Colon (tissue), 2 donors: ENCODE results near the gene NRF1.
A peak's percentile ranks its signal among the peaks of the same experiment; 100 is the strongest.
"Not testable (repeated sequence)": the region's sequence is repeated elsewhere in the genome, so short reads cannot be mapped to it uniquely, and the experiment has no call there.

ENCODE experiments used
- FAIRE-seq: peaks from 2 replicates; lab custom pipeline; 2012; peaks lifted over from hg19 to GRCh38; lab: Jason Lieb, UNC
- donor health status: control.
- donor health status: control.

Gene NRF1

DNA sequence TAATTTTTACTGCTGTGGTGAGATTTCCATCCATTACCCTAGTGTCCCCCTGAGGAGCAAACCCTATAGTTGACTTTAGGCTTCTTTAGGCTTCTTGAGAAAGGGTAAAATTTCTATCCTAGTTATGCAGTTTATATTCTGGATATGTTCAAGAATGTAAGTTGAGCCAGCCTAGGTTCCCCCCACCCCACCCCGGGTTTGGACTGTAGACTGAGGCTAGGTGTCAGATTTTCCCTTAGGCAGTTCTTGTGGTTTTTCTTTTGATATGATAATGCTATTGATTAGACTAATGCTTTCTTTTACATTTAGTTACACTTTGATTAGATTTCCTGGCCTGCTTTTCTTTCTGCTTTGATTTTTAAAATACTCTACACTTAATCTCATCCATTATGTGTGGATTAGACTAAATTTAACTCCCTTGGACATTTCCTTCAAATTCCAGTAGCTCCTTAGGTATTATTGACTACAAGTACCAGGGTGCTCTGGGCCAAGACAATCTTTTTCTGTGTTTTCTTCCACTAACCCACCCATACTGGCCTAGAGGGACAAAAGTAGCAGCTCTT lies 37.7 kb downstream of the NRF1 start:
- no peak for FAIRE-seq

DNA sequence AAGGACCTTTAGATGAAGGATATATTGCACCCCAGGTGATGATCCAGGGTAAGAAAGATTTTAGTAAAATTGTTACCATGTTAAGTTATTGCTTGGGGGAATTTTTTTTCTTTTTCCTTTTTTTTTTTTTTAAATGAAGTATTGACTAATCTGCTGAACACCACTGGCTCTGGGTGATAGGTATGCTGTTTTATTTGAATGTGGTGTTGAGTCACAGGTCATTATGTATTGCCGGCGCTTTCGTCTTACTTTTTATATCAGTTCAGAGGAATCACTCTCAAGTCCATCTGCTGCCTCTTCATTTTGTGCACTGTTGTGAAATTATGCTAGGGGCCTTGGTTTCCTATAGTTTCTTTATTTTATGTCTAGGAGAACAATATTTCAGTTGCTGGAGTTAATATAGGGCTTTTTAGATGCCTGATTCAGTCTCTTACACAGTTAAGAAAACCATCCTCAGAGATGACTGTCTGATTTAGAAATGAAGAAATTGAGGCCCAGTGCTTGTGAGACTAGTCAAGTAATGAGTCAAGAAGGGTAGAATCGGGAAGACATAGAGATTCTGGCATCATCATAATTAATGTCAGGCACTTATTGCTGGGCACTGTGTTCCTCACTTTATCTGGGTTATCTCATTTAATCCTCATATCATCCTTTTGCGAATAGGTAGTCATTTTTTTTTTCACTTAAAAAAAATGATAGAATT lies 38.7 kb downstream of the NRF1 start:
- FAIRE-seq, result no peak

DNA sequence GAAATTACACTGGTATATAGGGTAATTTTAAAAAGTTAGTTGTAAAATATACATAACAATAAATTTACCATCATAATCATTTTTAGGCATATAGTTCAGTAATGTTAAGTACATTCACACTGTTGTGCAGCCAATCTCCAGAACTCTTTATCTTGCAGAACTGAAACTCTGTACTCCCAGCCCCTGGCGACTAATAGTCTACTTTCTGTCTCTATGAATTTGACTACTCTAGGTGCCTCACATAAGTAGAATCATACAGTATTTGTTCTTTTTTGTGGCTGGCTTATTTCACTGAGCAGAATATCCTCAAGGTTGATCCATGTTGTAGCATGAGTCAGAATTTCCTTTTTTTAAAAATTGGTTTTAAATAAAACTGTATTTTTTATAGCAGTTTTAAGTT lies 41.4 kb downstream of the NRF1 start:
- FAIRE-seq, result no peak

DNA sequence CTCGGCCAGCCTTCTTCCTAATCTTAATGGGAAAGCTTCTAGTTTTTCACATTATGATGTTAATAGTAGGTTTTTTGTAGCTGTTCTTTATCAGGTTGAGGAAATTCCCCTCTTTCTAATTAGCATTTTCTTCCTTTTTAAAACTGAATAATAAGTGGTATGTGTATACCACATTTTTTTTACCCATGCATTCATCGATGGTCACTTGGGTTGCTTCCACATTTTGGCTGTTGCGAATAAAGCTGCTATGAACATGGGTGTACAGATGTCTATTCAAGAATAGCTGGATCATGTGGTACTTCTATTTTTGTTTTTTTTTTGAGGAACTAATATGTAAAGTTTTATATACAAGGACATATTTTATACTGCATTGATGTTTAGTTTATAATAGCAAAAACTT lies 44.3 kb downstream of the NRF1 start:
- no peak for FAIRE-seq

DNA sequence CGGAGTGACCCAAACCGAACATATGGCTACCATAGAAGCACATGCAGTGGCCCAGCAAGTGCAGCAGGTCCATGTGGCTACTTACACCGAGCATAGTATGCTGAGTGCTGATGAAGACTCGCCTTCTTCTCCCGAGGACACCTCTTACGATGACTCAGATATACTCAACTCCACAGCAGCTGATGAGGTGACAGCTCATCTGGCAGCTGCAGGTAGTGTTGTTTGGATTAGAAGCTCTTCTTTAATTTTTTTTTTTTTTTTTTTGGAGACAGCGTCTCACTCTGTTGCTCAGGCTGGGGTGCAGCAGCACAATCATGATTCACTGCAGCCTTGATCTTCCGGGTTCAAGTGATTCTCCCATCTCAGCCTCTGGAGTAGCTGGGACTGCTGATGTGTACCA lies 45.8 kb downstream of the NRF1 start:
- no peak for FAIRE-seq

DNA sequence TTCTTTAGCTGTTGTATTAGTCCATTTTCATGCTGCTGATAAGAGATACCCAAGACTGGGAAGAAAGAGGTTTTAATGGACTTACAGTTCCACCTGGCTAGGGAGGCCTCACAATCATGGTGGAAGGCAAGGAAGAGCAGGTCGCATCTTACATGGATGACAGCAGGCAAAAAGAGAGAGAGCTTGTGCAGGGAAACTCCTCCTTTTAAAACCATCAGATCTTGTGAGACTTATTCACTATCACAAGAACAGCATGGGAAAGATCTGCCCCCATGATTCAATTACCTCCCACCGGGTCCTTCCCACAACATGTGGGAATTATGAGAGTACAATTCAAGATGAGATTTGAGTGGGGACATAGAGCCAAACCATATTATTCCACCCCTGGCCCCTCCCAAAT lies 48.4 kb downstream of the NRF1 start:
- not testable (repeated sequence) for FAIRE-seq

DNA sequence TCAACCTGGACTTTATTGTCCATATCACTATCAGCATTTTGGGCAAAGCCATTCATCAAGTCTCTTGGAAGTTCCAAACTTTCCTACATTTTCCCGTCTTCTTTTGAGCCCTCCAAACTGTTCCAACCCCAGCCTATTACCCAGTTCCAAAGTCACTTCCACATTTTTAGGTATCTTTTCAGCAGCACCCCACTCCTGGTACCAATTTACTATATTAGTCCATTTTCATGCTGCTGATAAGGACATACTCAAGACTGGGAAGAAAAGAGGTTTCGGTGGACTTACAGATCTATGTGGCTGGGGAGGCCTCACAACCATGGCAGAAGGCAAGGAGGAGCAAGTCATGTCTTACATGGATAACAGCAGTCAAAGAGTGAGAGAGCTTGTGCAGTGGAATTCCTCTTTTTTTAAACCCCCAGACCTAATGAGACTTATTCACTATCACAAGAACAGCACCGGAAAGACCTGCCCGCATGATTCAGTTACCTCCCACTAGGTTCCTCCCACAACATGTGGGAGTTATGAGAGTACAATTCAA lies 50.2 kb downstream of the NRF1 start:
- FAIRE-seq, result no peak

DNA sequence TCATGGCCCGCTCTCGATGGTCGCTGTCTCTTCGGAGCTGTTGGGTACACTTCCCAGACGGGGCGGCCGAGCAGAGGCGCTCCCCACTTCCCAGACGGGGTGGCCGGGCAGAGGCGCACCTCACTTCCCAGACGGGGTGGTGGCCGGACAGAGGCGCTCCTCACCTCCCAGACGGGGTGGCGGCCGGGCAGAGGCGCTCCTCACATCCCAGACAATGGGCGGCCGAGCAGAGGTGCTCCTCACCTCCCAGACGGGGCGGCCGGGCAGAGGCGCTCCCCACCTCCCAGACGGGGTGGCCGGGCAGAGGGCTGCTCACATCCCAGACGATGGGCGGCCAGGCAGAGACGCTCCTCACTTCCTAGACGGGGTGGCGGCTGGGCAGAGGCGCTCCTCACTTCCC lies 51.7 kb downstream of the NRF1 start:
- not testable (repeated sequence) for FAIRE-seq

DNA sequence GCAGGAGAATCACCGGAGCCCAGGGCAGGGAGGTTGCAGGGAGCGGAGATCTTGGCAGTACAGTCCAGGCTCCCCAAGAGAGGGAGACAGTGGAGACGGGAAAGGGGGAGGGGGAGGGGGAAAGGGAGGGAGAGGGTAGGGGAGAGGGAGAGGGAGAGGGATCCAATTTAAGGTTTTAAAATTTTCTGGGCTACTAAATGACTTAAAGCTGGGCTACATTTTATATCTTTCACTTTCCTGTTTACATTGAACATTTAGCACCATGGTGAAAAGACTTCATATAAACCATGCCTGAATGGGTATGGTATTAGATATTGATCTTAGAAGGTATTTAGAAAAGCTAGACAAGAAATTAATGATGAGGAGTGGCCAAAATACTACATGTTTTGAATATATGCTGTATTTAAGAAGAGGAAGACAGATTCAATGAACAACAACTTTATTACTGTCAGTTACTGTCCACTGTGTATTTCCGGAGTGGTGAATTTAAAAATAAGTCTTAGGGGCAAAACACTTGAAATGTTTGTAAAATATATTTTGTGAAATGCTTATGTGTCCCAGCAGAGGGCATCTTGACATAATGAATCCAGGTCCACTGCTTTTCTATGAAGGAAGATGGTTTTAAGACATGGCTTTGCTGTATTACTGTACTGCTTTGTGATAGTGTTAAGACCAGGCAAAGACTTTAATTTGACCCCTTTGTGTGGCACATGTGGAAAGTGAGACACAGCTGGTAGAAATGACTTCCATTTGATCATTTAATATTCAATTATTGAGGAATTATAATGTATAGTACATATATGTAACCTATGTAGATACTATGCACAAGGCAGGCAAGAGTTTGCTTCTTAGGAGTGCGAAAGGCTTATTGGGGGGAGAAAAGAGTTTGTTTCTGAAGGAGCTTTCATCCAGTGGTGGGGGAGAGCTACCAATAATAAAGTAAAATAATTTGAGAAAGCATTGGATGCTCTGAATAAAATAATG lies 52.8 kb downstream of the NRF1 start:
- FAIRE-seq, result no peak

DNA sequence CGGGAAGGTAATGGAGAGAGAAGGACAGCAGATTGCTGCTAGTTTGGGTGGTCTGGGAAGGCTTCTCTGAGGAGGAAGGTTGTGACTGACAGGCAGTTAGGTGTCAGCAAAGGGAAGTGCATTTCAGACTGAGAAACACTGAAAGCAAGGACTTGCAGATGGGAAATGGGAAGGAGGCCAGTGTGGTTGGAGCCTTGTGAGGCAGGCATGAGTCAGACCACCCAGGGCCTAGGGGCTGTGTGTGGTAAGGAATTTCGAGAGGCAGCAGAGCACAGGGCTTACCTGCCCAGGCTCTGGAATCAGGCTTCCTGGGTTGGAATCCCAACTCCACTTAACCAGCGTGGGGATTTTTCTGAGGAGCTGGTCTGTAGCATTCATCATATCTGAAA lies 53.5 kb downstream of the NRF1 start:
- FAIRE-seq, result no peak

DNA sequence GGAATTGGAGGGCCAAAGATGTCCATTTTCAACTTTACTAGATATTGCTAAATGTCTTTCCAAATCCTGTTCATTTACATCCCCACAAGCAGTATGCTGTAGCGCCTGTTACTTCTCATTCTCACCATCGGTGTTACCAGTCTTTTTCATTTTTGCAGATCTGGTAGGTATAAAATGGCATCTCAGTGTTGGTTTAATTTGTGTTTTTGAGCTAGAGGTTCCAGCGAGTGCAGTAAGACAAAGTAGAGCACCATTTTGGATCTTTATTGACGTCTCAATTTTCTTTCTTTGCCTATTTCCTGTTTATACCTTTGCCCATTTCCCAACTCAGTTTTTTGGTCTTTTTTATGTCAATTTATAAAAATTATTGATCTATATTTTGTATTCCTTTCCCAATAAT lies 55.6 kb downstream of the NRF1 start:
- no peak for FAIRE-seq

DNA sequence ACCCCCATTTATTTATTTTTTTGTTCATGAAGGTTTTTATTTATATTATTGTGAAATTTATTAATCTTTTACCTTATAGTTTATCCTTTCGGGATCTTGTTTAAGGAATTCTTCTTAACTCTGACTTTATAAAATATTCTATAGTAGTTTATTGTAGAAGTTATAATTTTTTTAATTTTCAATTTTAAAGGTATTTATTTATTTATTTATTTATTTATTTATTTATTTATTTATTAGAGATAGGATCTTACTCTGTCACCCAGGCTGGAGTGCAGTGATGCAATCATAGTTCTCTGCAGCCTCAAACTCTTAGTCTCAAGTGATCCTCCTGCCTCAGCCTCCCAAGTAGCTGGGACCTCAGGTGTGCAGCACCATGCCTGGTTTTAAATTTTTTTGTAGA lies 56.0 kb downstream of the NRF1 start:
- FAIRE-seq, result peak; percentile 65

DNA sequence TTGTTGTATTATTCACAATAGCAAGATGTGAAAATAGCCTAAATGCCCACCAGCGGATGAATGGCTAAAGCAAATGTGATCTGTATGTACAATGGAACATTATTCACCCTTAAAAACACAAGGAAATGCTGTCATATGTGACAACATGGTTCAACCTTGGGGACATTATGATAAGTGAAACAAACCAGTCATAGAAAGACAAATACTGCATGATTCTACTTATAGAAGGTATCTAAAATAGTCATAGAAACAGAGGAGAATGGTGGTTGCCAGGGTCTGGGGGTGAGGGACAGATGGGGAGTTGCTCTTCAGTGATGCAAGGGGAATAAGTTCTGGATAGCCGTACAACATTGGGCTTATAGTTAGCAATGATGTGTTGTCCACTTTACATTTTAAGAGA lies 58.4 kb downstream of the NRF1 start:
- no peak for FAIRE-seq

DNA sequence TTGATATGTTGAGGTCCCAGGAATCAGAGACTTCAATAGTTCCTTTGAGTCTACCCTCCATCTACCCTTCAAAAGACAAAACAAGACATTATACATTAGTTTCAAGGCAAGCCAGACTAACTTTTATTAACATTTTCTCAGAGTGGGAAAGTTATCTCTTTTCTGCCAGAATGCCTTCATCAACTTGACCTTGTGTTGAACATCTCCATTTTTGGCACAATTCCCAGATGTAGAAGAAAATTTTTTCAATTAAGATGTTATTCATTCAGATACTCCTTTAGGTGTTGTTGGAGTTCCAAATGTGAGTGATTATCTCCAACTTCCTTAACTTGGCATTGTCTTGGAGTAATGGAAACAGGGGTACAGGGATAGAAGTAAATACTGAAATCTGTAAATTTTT lies 59.1 kb downstream of the NRF1 start:
- FAIRE-seq, result no peak

DNA sequence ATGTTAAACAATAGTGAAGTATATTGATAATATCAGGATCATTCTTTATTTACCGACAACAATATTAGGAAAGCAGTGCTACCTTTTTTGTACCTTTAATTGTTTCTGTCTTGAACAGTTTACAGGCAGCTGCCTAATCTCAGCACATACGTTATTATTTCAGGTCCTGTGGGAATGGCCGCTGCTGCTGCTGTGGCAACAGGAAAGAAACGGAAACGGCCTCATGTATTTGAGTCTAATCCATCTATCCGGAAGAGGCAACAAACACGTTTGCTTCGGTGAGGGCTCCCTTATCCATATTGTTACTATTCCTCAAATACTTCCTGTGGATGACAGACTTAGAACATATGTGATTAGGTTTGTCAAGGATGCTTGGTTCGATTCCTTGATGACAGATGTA lies 59.7 kb downstream of the NRF1 start:
- FAIRE-seq, result no peak

DNA sequence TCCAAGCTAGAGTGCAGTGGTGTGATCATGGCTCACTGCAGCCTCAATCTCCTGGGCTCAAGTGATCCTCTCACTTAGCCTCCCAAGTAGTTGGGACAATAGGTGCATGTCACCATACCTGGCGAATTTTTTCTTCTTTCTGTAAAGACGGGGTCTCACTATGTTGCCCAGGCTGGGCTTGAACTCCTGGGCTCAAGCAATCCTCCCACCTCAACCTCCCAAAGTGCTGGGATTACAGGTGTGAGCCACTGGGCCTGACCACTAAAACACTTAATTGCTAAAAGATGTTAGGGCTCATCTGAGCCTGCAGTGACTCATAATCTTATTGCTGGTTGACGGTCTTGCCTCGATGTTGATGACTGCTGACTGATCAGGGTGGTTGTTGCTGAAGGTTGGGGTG lies 63.0 kb downstream of the NRF1 start:
- not testable (repeated sequence) for FAIRE-seq

DNA sequence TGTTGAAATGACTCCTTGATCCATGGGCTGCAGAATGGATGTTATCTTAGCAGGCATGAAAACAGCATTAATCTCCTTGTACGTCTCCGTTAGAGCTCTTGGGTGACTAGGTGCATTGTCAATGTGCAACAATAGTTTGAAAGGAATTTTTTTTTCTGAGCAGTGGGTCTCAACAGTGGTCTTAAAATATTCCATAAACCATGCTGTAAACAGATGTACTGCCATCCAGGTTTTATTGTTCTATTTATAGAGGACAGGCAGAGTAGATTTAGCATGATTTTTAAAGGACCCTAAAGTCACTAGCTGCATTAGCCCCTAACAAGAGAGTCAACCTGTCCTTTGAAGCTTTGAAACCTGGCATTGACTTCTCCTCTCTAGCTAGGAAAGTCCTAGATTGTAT lies 64.0 kb downstream of the NRF1 start:
- no peak for FAIRE-seq

DNA sequence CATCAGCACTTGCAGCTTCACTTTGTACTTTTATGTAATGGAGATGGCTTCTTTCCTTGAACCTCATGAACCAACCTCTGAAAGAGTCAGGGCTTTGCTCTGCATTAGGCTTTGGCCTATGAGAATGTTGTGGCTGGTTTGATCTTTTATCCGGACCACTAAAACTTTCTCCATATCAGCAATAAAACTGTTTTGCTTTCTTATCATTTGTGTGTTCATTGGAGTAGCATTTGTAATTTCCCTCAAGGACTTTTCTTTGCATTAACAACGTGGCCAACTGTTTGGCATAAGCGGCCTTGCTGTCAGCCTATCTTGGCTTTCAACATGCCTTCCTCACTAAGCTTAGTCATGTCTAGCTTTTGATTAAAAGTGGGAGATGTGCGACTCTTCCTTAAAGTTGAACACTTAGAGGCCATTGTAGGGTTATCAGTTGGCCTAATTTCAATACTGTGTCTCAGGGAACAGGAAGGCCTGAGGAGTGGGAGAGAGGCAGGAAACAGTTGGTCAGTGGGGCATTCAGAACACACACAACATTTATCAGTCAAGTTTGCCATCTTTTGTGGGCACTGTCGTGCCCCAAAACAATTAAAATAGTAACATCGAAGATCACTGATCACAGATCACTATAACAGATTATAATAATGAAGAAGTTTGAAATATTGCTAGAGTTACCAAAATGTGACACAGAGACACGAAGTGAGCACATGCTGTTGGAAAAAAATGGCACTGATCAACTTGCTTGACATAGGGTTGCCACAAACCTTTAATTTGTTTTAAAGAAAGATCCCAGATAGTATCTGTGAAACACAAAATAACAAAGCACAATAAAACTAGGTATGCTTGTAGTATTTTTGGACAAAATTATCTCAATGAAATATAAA lies 64.7 kb downstream of the NRF1 start:
- no peak for FAIRE-seq

DNA sequence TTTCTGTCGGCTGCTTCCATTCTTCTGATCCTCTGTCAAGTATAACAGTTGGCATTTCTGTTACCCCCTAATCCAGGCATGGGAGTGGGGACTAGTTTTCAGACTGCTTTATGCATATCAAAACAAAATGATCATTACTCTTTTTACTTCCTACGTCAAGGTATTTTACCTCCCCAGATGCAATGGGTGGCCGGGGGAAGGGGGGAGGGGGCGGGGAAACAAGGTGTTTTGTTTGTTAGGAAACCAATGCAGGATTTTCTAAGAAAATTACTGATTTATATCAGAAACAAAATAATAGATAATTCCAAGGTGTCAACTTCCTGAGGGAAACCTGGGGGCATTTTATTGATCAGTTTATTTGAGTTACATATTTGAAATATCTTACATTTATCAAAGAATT lies 66.3 kb downstream of the NRF1 start:
- FAIRE-seq, result no peak

DNA sequence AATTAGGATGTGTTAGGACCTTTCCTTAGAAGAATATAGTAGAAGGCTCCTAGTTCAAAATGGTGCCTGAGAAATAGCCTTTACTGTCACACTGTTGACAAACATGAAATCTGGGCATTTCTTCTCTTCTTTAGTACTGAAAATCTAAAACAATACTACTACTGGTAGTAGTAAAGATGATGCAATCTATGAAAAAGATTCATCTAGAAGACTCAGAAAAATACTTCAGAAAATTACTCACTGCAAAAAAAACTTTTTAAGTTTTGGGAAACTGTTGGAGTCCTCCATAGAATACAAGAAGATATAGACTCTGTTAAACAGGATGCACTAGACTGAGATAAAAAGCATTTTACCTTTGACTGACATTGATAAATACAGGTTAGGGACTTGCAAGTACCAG lies 67.1 kb downstream of the NRF1 start:
- no peak for FAIRE-seq

DNA sequence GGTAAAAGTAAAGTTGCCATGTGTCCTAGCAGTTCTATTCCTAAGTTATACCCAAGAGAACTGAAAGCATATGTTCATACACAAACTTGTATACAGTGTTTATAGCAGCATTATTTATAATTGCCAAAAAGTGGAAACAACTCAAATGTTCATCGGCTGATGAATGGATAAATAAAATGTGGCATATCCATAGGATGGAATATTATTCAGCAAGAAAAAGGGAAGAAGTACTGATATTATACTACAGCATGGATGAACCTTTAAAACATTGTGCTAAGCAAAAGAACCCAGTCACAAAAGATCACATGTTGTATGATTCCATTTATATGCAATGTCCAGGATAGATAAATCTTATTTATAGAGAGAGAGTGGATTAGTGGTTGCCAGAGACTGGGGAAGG lies 68.9 kb downstream of the NRF1 start:
- FAIRE-seq, result no peak

DNA sequence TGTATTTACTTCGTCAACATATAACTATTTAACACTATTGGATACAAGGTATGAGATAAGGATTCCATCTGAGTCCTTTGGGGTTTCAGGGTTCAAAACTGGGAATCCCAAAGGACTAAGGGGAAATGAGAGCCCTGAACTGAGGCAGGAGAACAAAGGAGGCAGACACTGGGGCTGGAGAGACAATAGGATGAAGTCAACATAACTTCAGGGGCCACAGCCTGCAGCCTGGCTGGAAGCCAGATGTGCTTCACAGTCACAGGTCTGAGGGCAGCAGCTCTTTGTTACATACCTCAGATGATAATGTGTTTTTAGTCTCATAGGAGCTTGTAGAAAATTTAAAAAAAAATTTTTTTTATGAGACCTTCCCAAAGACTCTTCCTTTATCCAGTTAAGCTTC lies 73.3 kb downstream of the NRF1 start:
- FAIRE-seq, result no peak
